ENCODE data around the gene PRM1. TPM values are rescaled to one million over a fixed set of nuclear protein-coding genes. Genes with fewer than 3 reads are reported as not detected.

The PRM1 gene
- total RNA-seq, 2 donors from 2014 or later = not detected

GRCh38 chr16:11313493-11314308, 32.6 kb upstream of the PRM1 start:
- Mint-ChIP-seq H3K27ac (peak overlapping the region; percentile 72), H3K4me1 (peaks cover 21% of the 10 kb centered on the region), H3K4me3 (no peak overlapping the region), H3K36me3 (ENCODE audit: low read depth) (no peaks in the 10 kb centered on the region), H3K27me3 (ENCODE audit: insufficient read depth) (peaks cover 10% of the 10 kb centered on the region), H3K9me3 (no peaks in the 10 kb centered on the region)
- 91 to 98% methylated on average over 5 to 9 of the region's 9 CpGs for WGBS, 2 experiments (ENCODE audit: insufficient coverage in 1 of 2, insufficient read length in 1 of 2)
- H3K4me3 ChIP-seq (ENCODE audit: low read length) = no peak overlapping the region
- no peak overlapping the region for H3K27ac ChIP-seq (ENCODE audit: low read depth, low read length)
- no peaks in the 10 kb centered on the region for H3K4me1 ChIP-seq (ENCODE audit: control insufficient read depth, insufficient read depth, low read length)
- no peak for TF ChIP-seq CTCF (conservative IDR thresholded peaks at IDR 0.05)
- no peaks in the 10 kb centered on the region for H3K9me3 ChIP-seq (ENCODE audit: control insufficient read depth, low read length)
- no peak for DNase-seq
- no peaks in the 10 kb centered on the region for H3K36me3 ChIP-seq (ENCODE audit: control insufficient read depth, insufficient read depth, low read length)
- H3K27me3 ChIP-seq (ENCODE audit: control insufficient read depth, insufficient read depth, low read length, poor library complexity, severe bottlenecking) = no peaks in the 10 kb centered on the region
- H3K9ac ChIP-seq (ENCODE audit: extremely low read depth, low read length, poor library complexity, severe bottlenecking) = no peak overlapping the region

GRCh38 chr16:11312718-11313492, 31.8 kb upstream of the PRM1 start:
- DNase-seq = peak; percentile 83
- H3K9me3 Mint-ChIP-seq = no peaks in the 10 kb centered on the region
- TF ChIP-seq CTCF (conservative IDR thresholded peaks at IDR 0.05) = no peak
- no peak overlapping the region for H3K9ac ChIP-seq (ENCODE audit: extremely low read depth, low read length, poor library complexity, severe bottlenecking)
- H3K27ac ChIP-seq (ENCODE audit: low read depth, low read length) = peak overlapping the region; percentile 32
- H3K27me3 Mint-ChIP-seq (ENCODE audit: insufficient read depth) = peaks cover 10% of the 10 kb centered on the region
- H3K27ac Mint-ChIP-seq = peak overlapping the region; percentile 73
- H3K36me3 Mint-ChIP-seq (ENCODE audit: low read depth) = no peaks in the 10 kb centered on the region
- 58 to 75% methylated on average over 7 to 8 of the region's 8 CpGs for WGBS, 2 experiments (ENCODE audit: insufficient coverage in 1 of 2, insufficient read length in 1 of 2)
- H3K4me3 ChIP-seq (ENCODE audit: low read length) = no peak overlapping the region
- no peaks in the 10 kb centered on the region for H3K27me3 ChIP-seq (ENCODE audit: control insufficient read depth, insufficient read depth, low read length, poor library complexity, severe bottlenecking)
- no peaks in the 10 kb centered on the region for H3K9me3 ChIP-seq (ENCODE audit: control insufficient read depth, low read length)
- peaks cover 21% of the 10 kb centered on the region for H3K4me1 Mint-ChIP-seq
- H3K36me3 ChIP-seq (ENCODE audit: control insufficient read depth, insufficient read depth, low read length) = no peaks in the 10 kb centered on the region
- H3K4me1 ChIP-seq (ENCODE audit: control insufficient read depth, insufficient read depth, low read length) = no peaks in the 10 kb centered on the region
- H3K4me3 Mint-ChIP-seq = no peak overlapping the region

GRCh38 chr16:11310997-11311561, 29.9 kb upstream of the PRM1 start:
- Mint-ChIP-seq H3K27ac (no peak overlapping the region), H3K27me3 (ENCODE audit: insufficient read depth) (peaks cover under 1% of the 10 kb centered on the region), H3K4me3 (no peak overlapping the region), H3K36me3 (ENCODE audit: low read depth) (no peaks in the 10 kb centered on the region), H3K9me3 (no peaks in the 10 kb centered on the region), H3K4me1 (peaks cover 14% of the 10 kb centered on the region)
- Histone ChIP-seq H3K4me1 (ENCODE audit: control insufficient read depth, insufficient read depth, low read length) (no peaks in the 10 kb centered on the region), H3K9ac (ENCODE audit: extremely low read depth, low read length, poor library complexity, severe bottlenecking) (no peak overlapping the region), H3K36me3 (ENCODE audit: control insufficient read depth, insufficient read depth, low read length) (no peaks in the 10 kb centered on the region), H3K27ac (ENCODE audit: low read depth, low read length) (no peak overlapping the region), H3K27me3 (ENCODE audit: control insufficient read depth, insufficient read depth, low read length, poor library complexity, severe bottlenecking) (no peaks in the 10 kb centered on the region), H3K9me3 (ENCODE audit: control insufficient read depth, low read length) (no peaks in the 10 kb centered on the region), H3K4me3 (ENCODE audit: low read length) (no peak overlapping the region)
- no peak for TF ChIP-seq CTCF (conservative IDR thresholded peaks at IDR 0.05)
- 90 to 92% methylated on average over 5 to 10 of the region's 10 CpGs for WGBS, 2 experiments (ENCODE audit: insufficient coverage in 1 of 2, insufficient read length in 1 of 2)
- no peak for DNase-seq
